Fibroblast of skin of back (primary cell): ENCODE data around the gene KIR2DL4. TPM values are rescaled to one million over a fixed set of nuclear protein-coding genes. Genes with fewer than 3 reads are reported as not detected.
"Not testable (repeated sequence)": the region's sequence is repeated elsewhere in the genome, so short reads cannot be mapped to it uniquely, and the experiment has no call there.

Experiments used
- DNase-seq: peaks from one replicate; pipeline ENCODE4 v3.0.0-alpha.2; 2013
- polyA plus RNA-seq, 2 experiments: library from polyadenylated mRNA; unstranded; fragments of 120-200 nt; gene quantifications; one replicate each; pipeline ENCODE4 v1.2.1, GENCODE V29; 2013; ENCODE audit not compliant: insufficient read length in 2 of 2

The KIR2DL4 gene
- polyA plus RNA-seq (2013, experiment 1 of 2; ENCODE audit: insufficient read length), result not detected
- polyA plus RNA-seq (2013, experiment 2 of 2; ENCODE audit: insufficient read length), result not detected

GRCh38 chr19:54803410-54803809 is at the start of gene KIR2DL4:
Gene KIR2DL4 (plus strand): TSS chr19:54803610. CDS start chr19:54803652, 42 bp downstream.
- no peak for DNase-seq

GRCh38 chr19:54756204-54757110 is 47.0 kb upstream of the KIR2DL4 start:
- DNase-seq, result not testable (repeated sequence)

GRCh38 chr19:54758577-54758976 is 44.8 kb upstream of the KIR2DL4 start:
- DNase-seq, result not testable (repeated sequence)

GRCh38 chr19:54764219-54764618 is 39.2 kb upstream of the KIR2DL4 start:
- DNase-seq, result not testable (repeated sequence)

GRCh38 chr19:54766464-54766863 is 36.9 kb upstream of the KIR2DL4 start:
- DNase-seq, result not testable (repeated sequence)

- not testable (repeated sequence) for DNase-seq
These were observed 33.8 kb upstream of the KIR2DL4 start, which contains the start of gene KIR2DL1 for GRCh38 chr19:54769646-54770045. Gene KIR2DL1 (plus strand): TSS chr19:54769793. CDS start chr19:54769851, 58 bp downstream.

- not testable (repeated sequence) for DNase-seq
These were observed 32.9 kb upstream of the KIR2DL4 start for GRCh38 chr19:54770511-54770910.

GRCh38 chr19:54771018-54771960 is 32.1 kb upstream of the KIR2DL4 start:
- not testable (repeated sequence) for DNase-seq

GRCh38 chr19:54772666-54773065 is 30.7 kb upstream of the KIR2DL4 start:
- not testable (repeated sequence) for DNase-seq

GRCh38 chr19:54775095-54775815 is 28.2 kb upstream of the KIR2DL4 start:
- not testable (repeated sequence) for DNase-seq

GRCh38 chr19:54775830-54776229 is 27.6 kb upstream of the KIR2DL4 start:
- not testable (repeated sequence) for DNase-seq

- not testable (repeated sequence) for DNase-seq
These were observed 25.6 kb upstream of the KIR2DL4 start for GRCh38 chr19:54777851-54778250.

- not testable (repeated sequence) for DNase-seq
These were observed 24.5 kb upstream of the KIR2DL4 start for GRCh38 chr19:54778896-54779295.

- not testable (repeated sequence) for DNase-seq
These were observed 20.5 kb upstream of the KIR2DL4 start for GRCh38 chr19:54782916-54783315.

GRCh38 chr19:54786091-54786723 is 17.2 kb upstream of the KIR2DL4 start:
- DNase-seq, result not testable (repeated sequence)

GRCh38 chr19:54788154-54788553 is 15.3 kb upstream of the KIR2DL4 start:
- not testable (repeated sequence) for DNase-seq

- no peak for DNase-seq
These were observed 12.7 kb upstream of the KIR2DL4 start for GRCh38 chr19:54790711-54791110.

- no peak for DNase-seq
These were observed 11.9 kb upstream of the KIR2DL4 start for GRCh38 chr19:54791476-54791875.

GRCh38 chr19:54792814-54793213 is 10.6 kb upstream of the KIR2DL4 start:
- no peak for DNase-seq

- DNase-seq, result no peak
These were observed 7.7 kb upstream of the KIR2DL4 start for GRCh38 chr19:54795758-54796157.

- no peak for DNase-seq
These were observed 691 bp downstream of the KIR2DL4 start for GRCh38 chr19:54804101-54804500.
